ENCODE data around the gene NTM. TPM values are rescaled to one million over a fixed set of nuclear protein-coding genes. Genes with fewer than 3 reads are reported as not detected.

NTM gene
- total RNA-seq, 1 donor from 2014 or later: 2.9 TPM

DNA sequence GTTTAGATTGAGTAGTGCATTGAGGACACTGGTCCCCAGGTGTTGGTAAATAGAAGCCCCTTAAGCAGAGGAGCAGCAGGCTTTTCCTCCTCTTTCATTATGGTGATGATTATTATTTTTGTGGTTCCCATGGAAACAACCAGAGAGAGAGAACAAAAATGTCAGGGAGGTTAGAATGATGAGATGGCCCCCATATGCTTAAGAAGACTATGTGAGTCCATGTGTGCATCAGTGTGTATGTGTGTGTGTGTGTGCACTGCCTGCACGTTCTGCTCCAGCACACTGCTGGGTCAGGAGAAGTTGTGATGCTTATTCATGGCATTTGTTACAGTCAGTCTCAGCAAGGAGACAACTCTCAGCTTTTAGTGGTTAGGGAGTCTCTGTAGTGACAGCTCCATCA, 724.2 kb downstream of the NTM start:
- DNase-seq (ENCODE audit: low spot score): no peak

GRCh38 chr11:132095230-132096131, 725.1 kb downstream of the NTM start:
- DNase-seq (ENCODE audit: low spot score): no peak

DNA sequence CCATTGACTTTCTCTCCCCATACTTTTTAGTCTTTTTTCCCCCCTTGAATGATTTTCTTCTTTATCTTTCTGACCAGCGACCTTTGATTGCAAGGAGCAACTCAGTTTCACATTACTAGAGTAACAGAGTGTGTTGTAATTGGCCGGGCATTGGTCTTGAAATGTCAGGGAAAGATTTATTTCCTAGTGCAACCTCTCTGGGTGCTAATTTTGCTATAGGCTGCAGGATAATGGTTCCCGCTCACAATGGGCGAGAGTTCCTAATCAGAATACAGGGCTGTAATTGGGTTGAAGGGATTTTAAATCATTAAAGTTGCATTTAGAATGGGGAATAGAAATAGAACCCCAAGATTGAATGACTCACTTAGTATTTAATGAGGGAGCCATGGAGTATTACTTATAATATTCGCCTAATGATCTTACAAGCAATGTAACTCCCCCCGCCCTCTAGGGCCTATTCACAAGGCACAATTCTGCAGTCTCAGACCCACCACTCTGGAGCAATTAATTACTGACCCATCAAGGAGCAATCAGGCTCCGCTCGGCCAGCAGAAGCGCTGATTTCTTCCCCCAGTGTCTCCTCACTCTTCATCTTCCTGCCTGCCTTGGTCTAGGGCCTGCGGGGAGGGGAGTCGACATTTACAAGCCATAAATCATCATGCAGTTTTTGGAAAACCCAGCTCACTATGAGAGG, 725.9 kb downstream of the NTM start:
- DNase-seq (ENCODE audit: low spot score): no peak

DNA sequence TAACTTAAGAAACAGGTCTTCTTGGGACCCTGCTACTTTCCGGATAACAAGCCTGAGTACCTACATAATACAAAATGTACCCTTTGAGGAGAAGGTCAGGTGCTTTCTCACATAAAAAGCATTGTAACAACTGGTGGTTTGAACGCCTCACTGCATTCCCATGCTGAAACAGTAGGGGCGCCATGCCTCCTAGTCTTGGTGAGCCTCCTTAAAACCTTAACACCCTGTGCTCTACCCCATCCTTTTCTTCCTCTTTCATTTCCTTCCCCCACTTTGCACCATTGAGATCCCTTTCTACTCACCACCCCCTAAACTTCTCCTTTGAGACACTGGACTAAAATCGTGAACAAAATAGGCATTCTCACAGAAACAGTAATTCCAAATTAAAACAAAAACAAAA, 729.3 kb downstream of the NTM start:
- no peak for DNase-seq (ENCODE audit: low spot score)

GRCh38 chr11:132100583-132100982, 730.2 kb downstream of the NTM start:
- no peak for DNase-seq (ENCODE audit: low spot score)

DNA sequence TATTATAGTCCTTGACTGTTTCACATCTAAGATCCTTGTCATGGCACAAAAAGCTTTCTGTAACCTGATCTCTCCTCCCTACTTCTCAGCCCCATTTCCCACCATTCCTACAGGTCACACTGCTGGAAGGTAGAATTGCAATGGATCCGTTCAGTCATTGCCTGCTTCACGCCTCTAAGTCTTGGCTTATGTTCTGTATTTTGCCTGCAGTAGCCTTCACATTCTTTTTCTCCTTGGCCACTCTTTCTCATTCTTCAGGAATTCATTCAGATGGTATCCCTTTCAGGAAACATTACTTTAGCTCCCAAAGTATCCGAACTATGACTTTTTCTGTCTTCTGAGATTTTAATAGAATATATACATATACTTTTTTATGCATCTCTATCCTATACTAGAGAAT, 731.5 kb downstream of the NTM start:
- no peak for DNase-seq (ENCODE audit: low spot score)

DNA sequence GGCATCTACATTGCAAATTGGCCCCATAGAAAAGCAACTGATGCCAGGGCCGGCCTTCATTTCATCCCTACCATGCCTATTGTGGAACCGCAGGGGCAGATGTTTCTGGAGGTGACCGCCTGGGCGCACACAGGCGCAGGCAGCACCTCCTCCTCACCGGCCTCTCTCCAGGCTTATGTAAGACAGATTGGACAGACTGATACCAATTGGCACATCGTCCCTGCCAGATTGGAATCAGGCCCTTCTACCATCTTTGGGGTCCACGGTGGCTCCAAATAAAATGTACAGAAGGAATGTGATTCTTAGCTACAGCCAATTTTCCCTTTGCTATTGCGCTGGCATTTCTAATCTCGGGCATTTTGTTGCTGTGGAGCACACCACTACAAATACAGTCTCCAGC, 732.6 kb downstream of the NTM start:
- DNase-seq (ENCODE audit: low spot score): no peak

GRCh38 chr11:132106096-132106982, 735.9 kb downstream of the NTM start:
- no peak for DNase-seq (ENCODE audit: low spot score)

- DNase-seq (ENCODE audit: low spot score): no peak
These were observed 740.9 kb downstream of the NTM start for GRCh38 chr11:132111316-132111715.

DNA sequence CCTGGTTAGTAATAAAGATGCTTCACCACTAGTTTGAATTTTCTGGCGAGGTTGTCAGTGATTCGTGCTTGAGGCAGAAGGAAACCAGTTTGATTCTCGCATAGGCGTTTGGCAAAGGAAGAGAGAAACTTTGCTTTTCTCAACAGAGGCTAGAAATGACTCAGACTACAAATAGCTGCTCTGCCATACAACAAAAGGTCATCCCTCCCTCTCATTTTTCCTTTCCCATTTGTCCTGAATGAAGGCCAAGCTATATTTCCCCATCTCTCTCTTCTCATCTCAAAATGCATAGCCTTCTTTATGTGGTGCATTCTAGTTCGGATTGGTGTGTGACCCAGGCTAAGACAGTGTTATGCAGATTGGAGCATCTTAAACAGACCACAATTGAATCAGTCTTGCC, 741.4 kb downstream of the NTM start:
- DNase-seq (ENCODE audit: low spot score): no peak

GRCh38 chr11:132112846-132113245, 742.4 kb downstream of the NTM start:
- no peak for DNase-seq (ENCODE audit: low spot score)

DNA sequence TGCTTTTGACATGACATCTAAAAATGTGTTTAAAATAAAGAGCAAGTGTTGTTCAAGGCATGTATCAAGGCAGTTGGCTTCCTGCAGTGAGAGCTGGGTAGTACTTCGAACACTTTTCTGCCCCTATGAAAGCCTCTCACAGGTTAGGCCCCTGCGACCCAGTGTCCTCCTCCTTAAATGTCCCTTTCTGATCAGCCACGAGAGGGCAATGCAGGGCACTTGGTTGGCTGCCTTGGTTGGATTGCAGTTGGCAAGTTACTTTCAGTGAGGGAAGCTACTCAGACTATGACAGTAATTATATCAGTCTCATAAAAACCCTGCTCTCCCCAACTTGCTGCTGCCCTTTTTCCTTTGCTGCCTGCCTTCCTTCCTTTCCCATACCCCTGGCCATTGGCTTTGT, 743.8 kb downstream of the NTM start:
- DNase-seq (ENCODE audit: low spot score): no peak

- DNase-seq (ENCODE audit: low spot score): no peak
These were observed 744.3 kb downstream of the NTM start for GRCh38 chr11:132114743-132115142.

- DNase-seq (ENCODE audit: low spot score): no peak
These were observed 745.0 kb downstream of the NTM start for GRCh38 chr11:132115454-132115853.

- DNase-seq (ENCODE audit: low spot score): no peak
These were observed 746.1 kb downstream of the NTM start for GRCh38 chr11:132116516-132116915.

- no peak for DNase-seq (ENCODE audit: low spot score)
These were observed 748.2 kb downstream of the NTM start for GRCh38 chr11:132118661-132119060.

DNA sequence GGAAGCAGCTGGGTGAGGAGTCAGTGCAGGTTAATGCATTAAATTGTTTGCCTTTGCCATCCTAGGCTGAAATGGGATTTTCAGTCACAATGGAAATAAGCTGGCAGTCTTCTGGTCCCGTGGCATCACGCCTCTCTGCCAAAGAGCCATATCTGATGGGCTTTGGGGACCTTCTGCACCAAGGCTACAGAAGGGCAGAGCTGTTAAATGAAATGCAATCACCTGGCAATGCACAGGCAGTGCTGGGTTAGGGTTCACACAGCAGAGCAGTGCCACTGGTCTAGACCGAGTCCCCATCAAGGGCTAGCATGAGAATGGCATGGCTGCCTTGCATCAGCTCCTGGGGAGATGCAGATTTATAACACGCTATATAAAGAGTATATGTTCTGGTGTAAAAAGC, 749.2 kb downstream of the NTM start:
- DNase-seq (ENCODE audit: low spot score): no peak

GRCh38 chr11:132122735-132123134, 752.3 kb downstream of the NTM start:
- no peak for DNase-seq (ENCODE audit: low spot score)

DNA sequence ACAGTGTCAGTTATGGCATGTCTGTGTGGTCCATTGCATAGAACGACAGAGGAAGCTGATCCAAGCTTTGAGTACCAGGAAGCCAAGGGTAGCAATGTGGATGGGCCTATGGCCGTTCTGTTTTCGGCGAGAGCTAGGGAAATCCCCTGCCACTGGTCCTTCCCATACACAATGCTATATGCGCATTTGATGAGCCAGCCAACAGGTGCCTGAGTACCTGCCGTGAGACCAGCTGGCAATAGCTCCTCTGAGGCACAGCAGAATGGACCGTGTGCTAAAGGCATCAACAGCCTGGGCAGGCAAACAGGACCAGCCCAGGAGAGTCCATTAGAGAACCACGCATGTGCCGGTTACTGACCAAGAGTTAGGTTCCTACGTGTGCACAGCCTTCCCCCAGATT, 753.0 kb downstream of the NTM start:
- DNase-seq (ENCODE audit: low spot score): no peak

GRCh38 chr11:132123854-132124835, 753.7 kb downstream of the NTM start:
- DNase-seq (ENCODE audit: low spot score): no peak

Measured in mesenteric fat pad (tissue), 1 donor.